GM12878 (cell line): ENCODE results near the gene GIMAP1. TPM values are rescaled to one million over a fixed set of nuclear protein-coding genes. Genes with fewer than 3 reads are reported as not detected.

Experiments used
- ATAC-seq: fragments of 200-7000 bp; cut with Tn5 transposase; 3 replicates; pipeline ENCODE4 v1.9.1; 2020; ENCODE audit warnings: mild to moderate bottlenecking, moderate library complexity
- BruUV-seq: library from RNA; stranded (reverse); fragments of 400-500 nt; replicated peaks from 2 replicates; lab custom pipeline; 2021; lab: Mats Ljungman, UMichigan
- CTCF ChIA-PET: fragments of 300-600 bp; sonication (Branson Sonifier 250); formaldehyde crosslinking; extraction: SDS; loops from one replicate; lab custom pipeline; 2021; ENCODE audit warnings: inconsistent platforms; lab: Yijun Ruan, JAX
- POLR2A ChIA-PET: fragments of 350-600 bp; formaldehyde crosslinking; extraction: SDS; loops from one replicate; lab custom pipeline; 2021; ENCODE audit warnings: inconsistent platforms; lab: Charles Lee
- RAD21 ChIA-PET: fragments of 300-600 bp; sonication (Branson Sonifier 250); formaldehyde crosslinking; loops from one replicate; lab custom pipeline; 2023; ENCODE audit warnings: antibody characterized with exemption; ENCODE audit not compliant: unreplicated experiment; lab: Charles Lee
- SMC1A ChIA-PET: fragments of 300-600 bp; sonication (Branson Sonifier 250); formaldehyde crosslinking; loops from one replicate; lab custom pipeline; 2023; ENCODE audit not compliant: unreplicated experiment, uncharacterized antibody; lab: Charles Lee
- DNase-seq: peaks from one replicate; pipeline ENCODE4 v3.0.0-alpha.2; 2011; ENCODE audit warnings: low read depth, low spot score
- FAIRE-seq: peaks from 3 replicates; lab custom pipeline; 2011; peaks lifted over from hg19 to GRCh38; lab: Jason Lieb, UNC
- H2AFZ ChIP-seq: 2 replicates; pipeline ENCODE4 v1.6.0; 2011; ENCODE audit warnings: low read depth, low read length, control low read depth; ENCODE audit not compliant: control insufficient read depth
- H3K27ac ChIP-seq: 2 replicates; pipeline ENCODE4 v1.5.1; 2011; ENCODE audit warnings: control low read depth; ENCODE audit not compliant: control insufficient read depth, insufficient read depth
- H3K27me3 ChIP-seq, 2 experiments: replicated peaks in 1 of 2; 2 replicates each; pipeline versions ENCODE4 v1.6.0 to v1.6.1; 2011; ENCODE audit warnings: low read length in 1 of 2; ENCODE audit not compliant: control insufficient read depth in 2 of 2, insufficient read depth in 2 of 2
- H3K36me3 ChIP-seq, 2 experiments: 2 replicates each; pipeline ENCODE4 v1.5.1; 2011; ENCODE audit warnings: low read length in 1 of 2; ENCODE audit not compliant: control insufficient read depth in 2 of 2, insufficient read depth in 2 of 2
- H3K4me1 ChIP-seq: 2 replicates; pipeline ENCODE4 v1.6.1; 2011; ENCODE audit warnings: mild to moderate bottlenecking, low read length, moderate library complexity, mixed read lengths; ENCODE audit not compliant: control insufficient read depth, insufficient read depth
- H3K4me2 ChIP-seq: 2 replicates; pipeline ENCODE4 v1.6.0; 2011; ENCODE audit warnings: control low read depth; ENCODE audit not compliant: control insufficient read depth, insufficient read depth
- H3K4me3 ChIP-seq: fragments of 200-600 bp; sonication (generic); 2 replicates; pipeline ENCODE4 v1.5.1; 2016
- H3K79me2 ChIP-seq: 2 replicates; pipeline ENCODE4 v1.6.0; 2011; ENCODE audit warnings: low read length; ENCODE audit not compliant: control insufficient read depth, insufficient read depth
- H3K9ac ChIP-seq: 2 replicates; pipeline ENCODE4 v1.8.0; 2011; ENCODE audit warnings: low read length, control low read depth, mixed read lengths; ENCODE audit not compliant: control insufficient read depth, insufficient read depth
- H3K9me3 ChIP-seq: replicated peaks from 3 replicates; pipeline ENCODE4 v1.5.1; 2011; ENCODE audit warnings: mild to moderate bottlenecking, low read length; ENCODE audit not compliant: control insufficient read depth, insufficient read depth
- H4K20me1 ChIP-seq: 2 replicates; pipeline ENCODE4 v1.6.0; 2011; ENCODE audit not compliant: control insufficient read depth, insufficient read depth
- EED ChIP-seq: sonication (generic); IDR thresholded peaks from 2 replicates; pipeline ENCODE4 v1.6.1; 2016; ENCODE audit warnings: antibody characterized with exemption, low read depth
- EZH2 ChIP-seq: IDR thresholded peaks from 2 replicates; pipeline ENCODE4 v1.6.1; 2012; ENCODE audit warnings: low read depth, mild to moderate bottlenecking, control low read depth, inconsistent platforms, low read length, borderline replicate concordance; ENCODE audit not compliant: control insufficient read depth
- GATAD2B ChIP-seq: fragments of 450-650 bp; conservative IDR thresholded peaks from 2 replicates; pipeline ENCODE4 v1.6.1; 2017; ENCODE audit warnings: low read depth, mild to moderate bottlenecking, moderate library complexity
- JUNB ChIP-seq: IDR thresholded peaks from 2 replicates; pipeline ENCODE4 v1.6.1; 2016; ENCODE audit warnings: antibody characterized with exemption, mild to moderate bottlenecking
- TARDBP ChIP-seq: IDR thresholded peaks from 2 replicates; pipeline ENCODE4 v1.6.1; 2016; ENCODE audit warnings: borderline replicate concordance
- ZBED1 ChIP-seq: IDR thresholded peaks from 2 replicates; pipeline ENCODE4 v1.6.1; 2016; ENCODE audit warnings: borderline replicate concordance
- ZNF384 ChIP-seq: IDR thresholded peaks from 2 replicates; pipeline ENCODE4 v1.6.1; 2012; ENCODE audit warnings: low read depth, mild to moderate bottlenecking, low read length, improper control_type of control experiment, borderline replicate concordance
- WGBS: methylation state at CpG from one replicate; pipeline ENCODE4 v1.1.6; 2016; ENCODE audit warnings: low lambda C conversion rate; ENCODE audit not compliant: insufficient replicate concordance, insufficient coverage; ENCODE audit errors: missing lambda C conversion rate; 5-methylcytosine and 5-hydroxymethylcytosine counted together
- in situ Hi-C: fragments of 300-500 bp; cut with MboI; formaldehyde crosslinking; loops from 9 replicates; pipeline ENCODE4 v1.14.3; 2018; ENCODE audit warnings: mixed read lengths
- intact Hi-C: fragments of 100-400 bp; cut with micrococcal nuclease; formaldehyde crosslinking; loops from one replicate; pipeline ENCODE4 v1.14.2; 2022; ENCODE audit not compliant: unreplicated experiment
- polyA plus RNA-seq, 11 experiments: library from polyadenylated mRNA; depleted of rRNA in 4 of 11; unstranded in 6 of 11; stranded (reverse) in 5 of 11; fragments of >200 nt; fragmentation: Nextera tagmentation in 4 of 11; fragmentation: Illumina TruSeq in 1 of 11; extraction: Ambion mirVana in 4 of 11; extraction: Trizol in 1 of 11; gene quantifications; 1 replicate in 1 of 11; 2 replicates in 10 of 11; pipeline versions ENCODE4 v1.2.1 to v1.2.3, GENCODE V29; 2011 to 2016; ENCODE audit warnings: inconsistent platforms in 2 of 11, missing spikeins in 2 of 11, low read depth in 1 of 11
- total RNA-seq, 4 experiments: library from RNA; depleted of rRNA in 3 of 4; stranded (reverse); fragments of >200 nt in 3 of 4; fragmentation: Illumina TruSeq in 1 of 4; extraction: Trizol in 1 of 4; gene quantifications; 2 replicates each; pipeline versions ENCODE4 v1.2.1 to v1.2.3, GENCODE V29; 2013 to 2021
- TF ChIP-seq, protein P1 (sequence below): fragments of 450-650 bp; IDR thresholded peaks from 2 replicates; pipeline ENCODE4 v1.6.1; 2016; ENCODE audit warnings: mild to moderate bottlenecking, moderate library complexity, borderline replicate concordance

GIMAP1 gene
- total and polyA plus RNA-seq, 10 of the 15 experiments (the other 5 are each of a cell fraction or from before 2014, with no cell fraction given): 0.16 to 1.9 (median 1.1) TPM

DNA sequence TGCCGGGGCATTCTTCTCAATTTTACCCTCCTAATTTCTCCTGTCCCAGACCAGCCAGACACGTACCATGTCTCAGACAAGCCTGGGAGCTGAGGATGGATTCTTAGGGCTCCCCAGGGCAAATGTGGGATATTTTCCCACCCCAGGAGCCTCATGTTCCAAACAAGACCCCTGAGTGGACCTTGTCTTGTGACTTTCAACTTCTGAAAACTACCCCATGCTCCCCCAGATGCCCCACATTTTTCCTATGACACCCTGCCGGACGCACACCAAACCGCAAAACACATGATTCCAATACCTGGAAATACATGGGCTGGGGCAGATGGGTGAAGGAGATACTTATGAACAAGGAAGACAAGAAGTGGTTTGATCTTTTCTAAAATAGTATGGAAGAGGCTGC lies 21.7 kb downstream of the GIMAP1 start (continued):
- TF ChIP-seq, protein P1, sequence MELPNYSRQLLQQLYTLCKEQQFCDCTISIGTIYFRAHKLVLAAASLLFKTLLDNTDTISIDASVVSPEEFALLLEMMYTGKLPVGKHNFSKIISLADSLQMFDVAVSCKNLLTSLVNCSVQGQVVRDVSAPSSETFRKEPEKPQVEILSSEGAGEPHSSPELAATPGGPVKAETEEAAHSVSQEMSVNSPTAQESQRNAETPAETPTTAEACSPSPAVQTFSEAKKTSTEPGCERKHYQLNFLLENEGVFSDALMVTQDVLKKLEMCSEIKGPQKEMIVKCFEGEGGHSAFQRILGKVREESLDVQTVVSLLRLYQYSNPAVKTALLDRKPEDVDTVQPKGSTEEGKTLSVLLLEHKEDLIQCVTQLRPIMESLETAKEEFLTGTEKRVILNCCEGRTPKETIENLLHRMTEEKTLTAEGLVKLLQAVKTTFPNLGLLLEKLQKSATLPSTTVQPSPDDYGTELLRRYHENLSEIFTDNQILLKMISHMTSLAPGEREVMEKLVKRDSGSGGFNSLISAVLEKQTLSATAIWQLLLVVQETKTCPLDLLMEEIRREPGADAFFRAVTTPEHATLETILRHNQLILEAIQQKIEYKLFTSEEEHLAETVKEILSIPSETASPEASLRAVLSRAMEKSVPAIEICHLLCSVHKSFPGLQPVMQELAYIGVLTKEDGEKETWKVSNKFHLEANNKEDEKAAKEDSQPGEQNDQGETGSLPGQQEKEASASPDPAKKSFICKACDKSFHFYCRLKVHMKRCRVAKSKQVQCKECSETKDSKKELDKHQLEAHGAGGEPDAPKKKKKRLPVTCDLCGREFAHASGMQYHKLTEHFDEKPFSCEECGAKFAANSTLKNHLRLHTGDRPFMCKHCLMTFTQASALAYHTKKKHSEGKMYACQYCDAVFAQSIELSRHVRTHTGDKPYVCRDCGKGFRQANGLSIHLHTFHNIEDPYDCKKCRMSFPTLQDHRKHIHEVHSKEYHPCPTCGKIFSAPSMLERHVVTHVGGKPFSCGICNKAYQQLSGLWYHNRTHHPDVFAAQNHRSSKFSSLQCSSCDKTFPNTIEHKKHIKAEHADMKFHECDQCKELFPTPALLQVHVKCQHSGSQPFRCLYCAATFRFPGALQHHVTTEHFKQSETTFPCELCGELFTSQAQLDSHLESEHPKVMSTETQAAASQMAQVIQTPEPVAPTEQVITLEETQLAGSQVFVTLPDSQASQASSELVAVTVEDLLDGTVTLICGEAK: no peak
- TF ChIP-seq EZH2 (no peak), ZBED1 (no peak), GATAD2B (no peak), EED (no peak), ZNF384 (no peak)

DNA sequence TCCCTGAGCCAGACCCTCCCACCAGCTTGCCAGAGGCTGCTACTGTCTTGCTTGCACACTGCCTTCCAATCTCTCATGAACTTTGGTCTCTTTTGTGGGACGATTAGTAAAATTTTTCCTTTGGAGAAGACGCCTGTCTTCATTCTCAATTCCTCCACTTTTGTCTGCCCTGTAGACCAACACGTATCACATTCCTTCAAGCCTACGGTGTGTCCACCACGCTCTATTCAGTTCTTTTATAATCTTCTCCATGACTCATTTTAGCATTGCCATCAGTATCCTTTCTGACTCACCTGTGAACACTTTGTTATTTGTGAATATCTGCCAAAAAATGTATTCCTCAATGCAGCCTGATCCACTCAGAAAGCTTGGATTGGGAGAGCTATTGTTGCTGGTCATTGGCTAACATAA lies 22.2 kb downstream of the GIMAP1 start:
- Histone ChIP-seq H3K27me3 (no peaks in the 10 kb centered on the region), H3K27ac (peak overlapping the region; percentile 80)

More for the DNA sequence above, 22.2 kb downstream of the GIMAP1 start:
- H3K4me3 ChIP-seq: peak overlapping the region; percentile 87
- FAIRE-seq: no peak
- no peak for DNase-seq
- BruUV-seq: no TSS peak
- peak overlapping the region; percentile 79 for H3K9ac ChIP-seq
- TF ChIP-seq TARDBP: no peak
- peak; percentile 46 for TF ChIP-seq JUNB
- in situ Hi-C loops (no loop called here), intact Hi-C loops (loop anchor here (5.0 kb wide), 1 partner anchor 106 kb away; the partner anchor contains the start of gene GIMAP6)
- SMC1A ChIA-PET: interaction anchor here (0.7 to 1.4 kb wide), 4 partner anchors 15 to 289 kb away, joined by 3 to 5 read pairs (median 4); partner anchors contain the start of gene GIMAP1
- peaks cover 22% of the 10 kb centered on the region for H3K4me1 ChIP-seq
- 28% methylated on average over 5 of the region's 5 CpGs for WGBS
- H2AFZ ChIP-seq: peak overlapping the region; percentile 30
- H3K36me3 ChIP-seq: peaks cover 0 to 9% of the 10 kb centered on the region in 2 experiments; a peak in 2 of 4 replicates
- peaks cover 37% of the 10 kb centered on the region for H3K79me2 ChIP-seq
- ATAC-seq: no peak
- no peaks in the 10 kb centered on the region for H4K20me1 ChIP-seq
- CTCF ChIA-PET: interaction anchor here (0.7 to 1.5 kb wide), 7 partner anchors 11 to 289 kb away, joined by 3 to 7 read pairs (median 3); no protein-coding TSS in a partner anchor
- H3K4me2 ChIP-seq: peak overlapping the region; percentile 69
- RAD21 ChIA-PET: interaction anchor here (1.3 kb wide), 1 partner anchor 44 kb away, joined by 4 read pairs; no protein-coding TSS in a partner anchor
- POLR2A ChIA-PET: interaction anchor here (1.1 kb wide), 1 partner anchor 292 kb away, joined by 3 read pairs; no protein-coding TSS in a partner anchor
- no peaks in the 10 kb centered on the region; the same call in 1 of the 3 replicates for H3K9me3 ChIP-seq
